Gastroesophageal sphincter (tissue), 3 donors: Measurements from ENCODE around the gene SORCS3.

Source experiments
- EP300 ChIP-seq: sonication (generic); formaldehyde crosslinking; IDR thresholded peaks from one replicate; pipeline ENCODE4 v1.6.1; 2017; ENCODE audit warnings: antibody characterized with exemption, mild to moderate bottlenecking
- POLR2A ChIP-seq, 2 donors: fragments of 450-650 bp; IDR thresholded peaks; one replicate each; pipeline ENCODE4 v1.6.1; 2017; ENCODE audit warnings: antibody characterized with exemption in 2 of 2, mild to moderate bottlenecking in 2 of 2, moderate library complexity in 1 of 2
- TF ChIP-seq, protein P1 (sequence below), 4 experiments: fragments of 200-600 bp in 2 of 4; fragments of 450-650 bp in 2 of 4; sonication (generic) in 1 of 4; IDR thresholded peaks; one replicate each; pipeline ENCODE4 v1.5.1; 2017 to 2019; ENCODE audit warnings: antibody characterized with exemption in 4 of 4, mild to moderate bottlenecking in 2 of 4, moderate library complexity in 2 of 4

GRCh38 chr10:105001269-105001668, 360.2 kb downstream of the SORCS3 start:
- TF ChIP-seq, protein P1, sequence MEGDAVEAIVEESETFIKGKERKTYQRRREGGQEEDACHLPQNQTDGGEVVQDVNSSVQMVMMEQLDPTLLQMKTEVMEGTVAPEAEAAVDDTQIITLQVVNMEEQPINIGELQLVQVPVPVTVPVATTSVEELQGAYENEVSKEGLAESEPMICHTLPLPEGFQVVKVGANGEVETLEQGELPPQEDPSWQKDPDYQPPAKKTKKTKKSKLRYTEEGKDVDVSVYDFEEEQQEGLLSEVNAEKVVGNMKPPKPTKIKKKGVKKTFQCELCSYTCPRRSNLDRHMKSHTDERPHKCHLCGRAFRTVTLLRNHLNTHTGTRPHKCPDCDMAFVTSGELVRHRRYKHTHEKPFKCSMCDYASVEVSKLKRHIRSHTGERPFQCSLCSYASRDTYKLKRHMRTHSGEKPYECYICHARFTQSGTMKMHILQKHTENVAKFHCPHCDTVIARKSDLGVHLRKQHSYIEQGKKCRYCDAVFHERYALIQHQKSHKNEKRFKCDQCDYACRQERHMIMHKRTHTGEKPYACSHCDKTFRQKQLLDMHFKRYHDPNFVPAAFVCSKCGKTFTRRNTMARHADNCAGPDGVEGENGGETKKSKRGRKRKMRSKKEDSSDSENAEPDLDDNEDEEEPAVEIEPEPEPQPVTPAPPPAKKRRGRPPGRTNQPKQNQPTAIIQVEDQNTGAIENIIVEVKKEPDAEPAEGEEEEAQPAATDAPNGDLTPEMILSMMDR (IDR thresholded peaks at IDR 0.05): no peak
- TF ChIP-seq POLR2A (IDR thresholded peaks at IDR 0.05): no peak
- no peak for TF ChIP-seq EP300
